Measurements from ENCODE around the gene CUL5. TPM values are rescaled to one million over a fixed set of nuclear protein-coding genes. Genes with fewer than 3 reads are reported as not detected.

The CUL5 gene
- total RNA-seq (10 to 100 TPM; 18.4 to 34.4 (median 31.7) TPM), polyA plus RNA-seq (10 to 100 TPM in 1 of 2 donors, 1 to 10 TPM in 1; 8.3 to 12.6 TPM)
- long read RNA-seq, donor 1, partial matches to known transcripts, result 86 of 105 reads
- long read RNA-seq, donor 1, other reads (novel, unspliced or antisense), result 19 of 105 reads
- long read RNA-seq, donor 2, full-length matches to known transcripts, result 4 of 9 reads
- long read RNA-seq, donor 2, partial matches to known transcripts, result 5 of 9 reads
- long read RNA-seq, donor 2, other reads (novel, unspliced or antisense), result 0 of 9 reads
- long read RNA-seq, donor 3, full-length matches to known transcripts, result 13 of 22 reads
- long read RNA-seq, donor 3, partial matches to known transcripts, result 2 of 22 reads
- long read RNA-seq, donor 3, other reads (novel, unspliced or antisense), result 7 of 22 reads

- DNase-seq, result peak; percentile 90 to 95 (median 93)
- H3K27me3 ChIP-seq, result no peaks in the 10 kb centered on the region
- TF ChIP-seq POLR2A (IDR thresholded peaks at IDR 0.05), result peak; percentile 44
- no peak for TF ChIP-seq EP300 (IDR thresholded peaks at IDR 0.05)
- peak; percentile 85 to 92 (median 87) for TF ChIP-seq CTCF (IDR thresholded peaks at IDR 0.05)
- peak within 1 kb of the TSS; percentile 92 to 94 for H3K27ac ChIP-seq
- no peaks in the 10 kb centered on the region for H3K9me3 ChIP-seq
- peak within 1 kb of the TSS; percentile 97 for H3K4me3 ChIP-seq
- H3K4me1 ChIP-seq (ENCODE audit: insufficient read depth), result peaks cover 2% of the 10 kb centered on the region
- H3K36me3 ChIP-seq, result no peaks in the 10 kb centered on the region
- intact Hi-C loops (cut with DNase I), result loop anchor here in 2 of 4 donors (5.0 kb wide), 2 partner anchors 213 to 638 kb away; partner anchors contain the start of genes ATM (in 1 of the 2) and NPAT (in 1 of the 2)
- WGBS, 3 donors, result 0% methylated on average over 59 to 72 of the region's 72 CpGs
Observed at GRCh38 chr11:108008656-108009496, at the start of gene CUL5. Gene CUL5, plus strand, starts transcription at chr11:108008898. Its CDS starts 451 bp downstream, at chr11:108009349.

GRCh38 chr11:107961480-107961879, 47.2 kb upstream of the CUL5 start:
- no peaks in the 10 kb centered on the region for H3K27me3 ChIP-seq
- H3K27ac ChIP-seq, result no peak overlapping the region
- no peaks in the 10 kb centered on the region for H3K4me1 ChIP-seq (ENCODE audit: insufficient read depth)
- intact Hi-C loops (cut with DNase I), result no loop called here
- 61 to 68% (median 64%) methylated on average over 3 of the region's 3 CpGs for WGBS, 3 donors
- no peak for DNase-seq
- no peaks in the 10 kb centered on the region for H3K36me3 ChIP-seq
- no peak overlapping the region for H3K4me3 ChIP-seq
- TF ChIP-seq EP300 (IDR thresholded peaks at IDR 0.05) (no peak), CTCF (IDR thresholded peaks at IDR 0.05) (no peak)
- H3K9me3 ChIP-seq, result no peaks in the 10 kb centered on the region

DNA sequence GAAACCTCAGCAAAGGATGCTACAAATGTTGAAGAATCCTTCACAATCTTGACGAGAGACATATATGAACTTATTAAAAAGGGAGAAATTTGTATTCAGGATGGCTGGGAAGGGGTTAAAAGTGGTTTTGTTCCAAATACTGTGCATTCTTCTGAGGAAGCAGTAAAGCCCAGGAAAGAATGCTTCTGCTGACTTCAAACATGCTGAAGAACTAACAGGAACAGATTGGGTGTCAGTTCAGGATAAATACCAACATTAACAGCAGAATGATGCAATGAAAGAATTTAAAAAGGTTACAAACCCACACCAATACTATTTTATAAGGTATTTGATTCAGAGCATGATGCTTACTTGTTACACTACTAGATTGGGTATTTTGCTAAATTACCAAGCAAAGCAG, 46.5 kb upstream of the CUL5 start:
- Histone ChIP-seq H3K9me3 (no peaks in the 10 kb centered on the region), H3K4me3 (no peak overlapping the region), H3K36me3 (no peaks in the 10 kb centered on the region), H3K27ac (no peak overlapping the region), H3K4me1 (ENCODE audit: insufficient read depth) (no peaks in the 10 kb centered on the region), H3K27me3 (no peaks in the 10 kb centered on the region)
- intact Hi-C loops (cut with DNase I), result no loop called here
- no peak for DNase-seq
- WGBS, 3 donors, result 59 to 69% (median 63%) methylated on average over 1 of the region's 1 CpG
- no peak for TF ChIP-seq EP300 (IDR thresholded peaks at IDR 0.05)
- TF ChIP-seq CTCF (IDR thresholded peaks at IDR 0.05), result no peak
- no peak for TF ChIP-seq POLR2A (IDR thresholded peaks at IDR 0.05)

DNA sequence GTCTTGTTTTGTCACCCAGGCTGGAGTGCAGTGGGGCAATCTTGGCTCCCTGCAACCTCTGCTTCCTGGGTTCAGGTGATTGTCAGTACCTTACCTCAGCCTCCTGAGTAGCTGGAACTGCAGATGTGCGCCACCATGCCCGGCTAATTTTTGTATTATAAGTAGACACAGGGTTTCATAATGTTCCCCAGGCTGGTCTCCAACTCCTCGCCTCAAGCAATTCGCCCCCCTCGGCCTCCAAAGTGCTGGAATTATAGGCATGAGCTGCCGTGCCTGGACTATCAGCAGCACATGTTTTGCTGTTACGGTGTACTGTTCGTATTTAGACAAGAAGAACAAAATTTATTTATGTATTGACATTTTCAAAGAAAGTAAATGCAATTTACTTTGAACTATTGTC, 45.6 kb upstream of the CUL5 start:
- H3K36me3 ChIP-seq, result no peaks in the 10 kb centered on the region
- H3K4me1 ChIP-seq (ENCODE audit: insufficient read depth), result no peaks in the 10 kb centered on the region
- TF ChIP-seq EP300 (IDR thresholded peaks at IDR 0.05) (no peak), POLR2A (IDR thresholded peaks at IDR 0.05) (no peak), CTCF (IDR thresholded peaks at IDR 0.05) (no peak)
- no peak overlapping the region for H3K27ac ChIP-seq
- H3K27me3 ChIP-seq, result no peaks in the 10 kb centered on the region
- no peak overlapping the region for H3K4me3 ChIP-seq
- no peaks in the 10 kb centered on the region for H3K9me3 ChIP-seq
- intact Hi-C loops (cut with DNase I), result no loop called here
- no peak for DNase-seq
- WGBS, 3 donors, result 64 to 79% (median 76%) methylated on average over 8 of the region's 8 CpGs

Measured in ovary (tissue), 10 donors.